ENCODE data around the gene MSRB3.
A peak's percentile ranks its signal among the peaks of the same experiment; 100 is the strongest.

GRCh38 chr12:65306366-65307168, 28.1 kb downstream of the MSRB3 start:
- TF ChIP-seq EZH2phosphoT487 (IDR thresholded peaks at IDR 0.05; ENCODE audit: borderline replicate concordance, low read depth) = no peak
- TF ChIP-seq FOXM1 (IDR thresholded peaks at IDR 0.05; ENCODE audit: low read depth) = peak; percentile 59
- peak; percentile 80 for TF ChIP-seq MAX (IDR thresholded peaks at IDR 0.05; ENCODE audit: low read depth)
- TF ChIP-seq CTCF (IDR thresholded peaks at IDR 0.05) = peak; percentile 85
